Cardiac ventricle fibroblast (primary cell): ENCODE measurements around the gene COPS7B. TPM values are rescaled to one million over a fixed set of nuclear protein-coding genes. Genes with fewer than 3 reads are reported as not detected.

Experiments
- total RNA-seq: library from RNA; depleted of rRNA; stranded (reverse); fragments of >200 nt; gene quantifications from 2 replicates; pipeline ENCODE4 v1.2.3, GENCODE V29; 2015

COPS7B gene
- total RNA-seq = 10.5 TPM in 2 replicates

GRCh38 chr2:231786177-231786916, at the start of gene COPS7B:
Gene COPS7B (plus strand): TSS chr2:231786445. CDS start chr2:231788571, 2,126 bp downstream.

GRCh38 chr2:231780909-231781797, 5.1 kb upstream of the COPS7B start, which contains the start of gene PDE6D:
Gene PDE6D (minus strand): TSS chr2:231781282. CDS start chr2:231781114, 168 bp downstream.

Other genes with a start within 250 kb of the COPS7B start
- gene TEX44, start 193.6 kb upstream of the COPS7B start, total RNA-seq = not detected in 2 replicates
- gene PTMA, start 77.9 kb upstream of the COPS7B start, total RNA-seq = 494 and 552 TPM in 2 replicates
- 15.5 and 19.0 TPM in 2 replicates for gene PDE6D, start 5.2 kb upstream of the COPS7B start, total RNA-seq
- not detected in 2 replicates for gene NPPC, start 140.0 kb downstream of the COPS7B start, total RNA-seq
- gene DIS3L2, start 175.3 kb downstream of the COPS7B start, total RNA-seq = 9.0 and 10.8 TPM in 2 replicates